GM08714 (cell line): ENCODE measurements around the gene GID4.

Experiments used
- H3K4me3 ChIP-seq: fragments of 200-500 bp; sonication (Bioruptor generic); 2 replicates; pipeline ENCODE4 v1.5.1; 2014; ENCODE audit warnings: mild to moderate bottlenecking, low read length, inconsistent platforms
- ZNF274 ChIP-seq: IDR thresholded peaks from 2 replicates; pipeline ENCODE4 v1.6.1; 2012; ENCODE audit warnings: mild to moderate bottlenecking, low read depth, low read length

GID4 gene

GRCh38 chr17:18108401-18109312 lies 69.4 kb downstream of the GID4 start, which contains the start of gene MYO15A:
MYO15A (plus strand) TSS chr17:18108756; CDS start chr17:18118801, 10,045 bp downstream.
- no peak within 1 kb of the TSS for H3K4me3 ChIP-seq
- TF ChIP-seq ZNF274: no peak

- no peak for TF ChIP-seq ZNF274
Measured at GRCh38 chr17:18109935-18110485, 70.8 kb downstream of the GID4 start.

GRCh38 chr17:18110636-18111145 lies 71.5 kb downstream of the GID4 start:
- H3K4me3 ChIP-seq: no peak overlapping the region
- TF ChIP-seq ZNF274: no peak

More at GRCh38 chr17:18109935-18110485, 70.8 kb downstream of the GID4 start:
- no peak overlapping the region for H3K4me3 ChIP-seq

- H3K4me3 ChIP-seq: no peak overlapping the region
- TF ChIP-seq ZNF274: no peak
Measured at GRCh38 chr17:18111330-18111971, 72.2 kb downstream of the GID4 start.

GRCh38 chr17:18115517-18115916 lies 76.3 kb downstream of the GID4 start:
- no peak overlapping the region for H3K4me3 ChIP-seq
- TF ChIP-seq ZNF274: no peak

GRCh38 chr17:18116078-18116477 lies 76.9 kb downstream of the GID4 start:
- H3K4me3 ChIP-seq: no peak overlapping the region
- TF ChIP-seq ZNF274: no peak

- H3K4me3 ChIP-seq: no peak overlapping the region
- no peak for TF ChIP-seq ZNF274
Measured at GRCh38 chr17:18117533-18117932, 78.3 kb downstream of the GID4 start.
